CD8-positive, alpha-beta memory T cell (primary cell): Measurements from ENCODE around the gene IFITM5. TPM values are rescaled to one million over a fixed set of nuclear protein-coding genes. Genes with fewer than 3 reads are reported as not detected.
"Not testable (repeated sequence)": the region's sequence is repeated elsewhere in the genome, so short reads cannot be mapped to it uniquely, and the experiment has no call there.

ENCODE experiments used
- CTCF ChIA-PET: fragments of 350-600 bp; sonication (Branson Sonifier 250); formaldehyde crosslinking; loops from one replicate; lab custom pipeline; 2021; ENCODE audit warnings: antibody characterized with exemption; lab: Charles Lee
- POLR2A ChIA-PET: fragments of 350-600 bp; sonication (Branson Sonifier 250); formaldehyde crosslinking; loops from one replicate; lab custom pipeline; 2021; ENCODE audit warnings: antibody characterized with exemption; lab: Charles Lee
- DNase-seq, 5 donors: peaks; one replicate each; pipeline versions ENCODE4 v3.0.0 to v3.0.0-alpha.2; 2020 to 2022; ENCODE audit warnings: mixed read lengths in 1 of 5
- H3K27ac ChIP-seq: one replicate; pipeline ENCODE4 v1.7.0; 2013; ENCODE audit warnings: low read depth, mild to moderate bottlenecking, low read length, moderate library complexity
- H3K27me3 ChIP-seq: 2 replicates; pipeline ENCODE4 v1.7.0; 2013; ENCODE audit warnings: low read length, mild to moderate bottlenecking; ENCODE audit not compliant: insufficient read depth, poor library complexity, severe bottlenecking
- H3K36me3 ChIP-seq: 2 replicates; pipeline ENCODE4 v1.7.0; 2013; ENCODE audit warnings: mild to moderate bottlenecking, low read length, moderate library complexity; ENCODE audit not compliant: insufficient read depth
- H3K4me1 ChIP-seq: 2 replicates; pipeline ENCODE4 v1.7.0; 2013; ENCODE audit warnings: mild to moderate bottlenecking, low read length, moderate library complexity; ENCODE audit not compliant: insufficient read depth
- H3K4me3 ChIP-seq: 2 replicates; pipeline ENCODE4 v1.7.0; 2013; ENCODE audit warnings: mild to moderate bottlenecking, low read length
- H3K9me3 ChIP-seq: 2 replicates; pipeline ENCODE4 v1.7.0; 2013; ENCODE audit warnings: mild to moderate bottlenecking, low read length
- H3K27ac Mint-ChIP-seq, 8 donors: one replicate each; pipeline ENCODE4 v1.8.0; 2020 to 2021; ENCODE audit warnings: mixed read lengths in 8 of 8, mild to moderate bottlenecking in 6 of 8, inconsistent platforms in 3 of 8, moderate library complexity in 3 of 8
- H3K27me3 Mint-ChIP-seq, 2 donors: one replicate each; pipeline ENCODE4 v1.8.0; 2020 to 2021; ENCODE audit warnings: mixed read lengths in 2 of 2, mild to moderate bottlenecking in 1 of 2, moderate library complexity in 1 of 2
- H3K36me3 Mint-ChIP-seq, 3 donors: one replicate each; pipeline ENCODE4 v1.8.0; 2020 to 2021; ENCODE audit warnings: mixed read lengths in 3 of 3, inconsistent platforms in 1 of 3, mild to moderate bottlenecking in 1 of 3
- H3K4me1 Mint-ChIP-seq, 3 donors: one replicate each; pipeline ENCODE4 v1.8.0; 2020 to 2021; ENCODE audit warnings: mixed read lengths in 3 of 3, inconsistent platforms in 1 of 3, mild to moderate bottlenecking in 1 of 3
- H3K4me3 Mint-ChIP-seq, 7 donors: one replicate each; pipeline ENCODE4 v1.8.0; 2020 to 2021; ENCODE audit warnings: mixed read lengths in 7 of 7, mild to moderate bottlenecking in 6 of 7, moderate library complexity in 4 of 7, inconsistent platforms in 2 of 7
- H3K9me3 Mint-ChIP-seq, 5 donors: one replicate each; pipeline ENCODE4 v1.8.0; 2020 to 2022; ENCODE audit warnings: mixed read lengths in 5 of 5, mild to moderate bottlenecking in 3 of 5, moderate library complexity in 2 of 5, inconsistent platforms in 1 of 5
- polyA plus RNA-seq: library from polyadenylated mRNA; unstranded; fragments of 300-500 nt; fragmentation: Illumina TruSeq; gene quantifications from one replicate; pipeline ENCODE4 v1.2.3, GENCODE V29; 2021
- total RNA-seq, 2 experiments: library from RNA; stranded (reverse); gene quantifications; one replicate each; pipeline ENCODE4 v1.2.3, GENCODE V29; 2021

IFITM5 gene
- total and polyA plus RNA-seq, 3 experiments from 2014 or later: not detected

- peaks cover 0 to 4% (median 0%) of the 10 kb centered on the region in 3 donors for H3K36me3 Mint-ChIP-seq
- Histone ChIP-seq H3K9me3 (no peaks in the 10 kb centered on the region), H3K27me3 (no peaks in the 10 kb centered on the region), H3K4me3 (peak overlapping the region; percentile 49), H3K36me3 (no peaks in the 10 kb centered on the region), H3K27ac (peak overlapping the region; percentile 78), H3K4me1 (peaks cover 22% of the 10 kb centered on the region)
- peaks cover 0 to 3% (median 0%) of the 10 kb centered on the region in 5 donors for H3K9me3 Mint-ChIP-seq
- peaks cover 30 to 43% (median 31%) of the 10 kb centered on the region in 3 donors for H3K4me1 Mint-ChIP-seq
- H3K27ac Mint-ChIP-seq: peak overlapping the region; percentile 89 to 100 (median 96)
- peak overlapping the region; percentile 84 to 94 (median 90) for H3K4me3 Mint-ChIP-seq
- DNase-seq: peak; percentile 24 to 88 (median 72)
- H3K27me3 Mint-ChIP-seq: peaks cover 0 to 2% of the 10 kb centered on the region in 2 donors
- ChIA-PET CTCF (interaction anchor here (0.9 to 3.7 kb wide), 4 partner anchors 12 to 85 kb away, joined by 3 to 49 read pairs (median 10); partner anchors contain the start of genes NLRP6 and PGGHG), POLR2A (interaction anchor here (0.6 to 3.9 kb wide), 10 partner anchors 11 to 237 kb away, joined by 3 to 71 read pairs (median 10); partner anchors contain the start of genes BET1L, NLRP6, PGGHG and PSMD13)
Measured at GRCh38 chr11:269146-269890, 30.0 kb downstream of the IFITM5 start.

- not testable (repeated sequence) for H3K9me3 Mint-ChIP-seq, H3K36me3 ChIP-seq, H3K27me3 Mint-ChIP-seq, H3K9me3 ChIP-seq, H3K36me3 Mint-ChIP-seq, H3K27me3 ChIP-seq
- Mint-ChIP-seq H3K4me1 (peaks cover 30 to 43% (median 31%) of the 10 kb centered on the region in 3 donors), H3K27ac (peak overlapping the region; percentile 89 to 100 (median 96)), H3K4me3 (peak overlapping the region; percentile 84 to 94 (median 90))
- peak; percentile 56 to 83 (median 61) for DNase-seq
- POLR2A ChIA-PET: interaction anchor here (0.6 to 3.9 kb wide), 14 partner anchors 11 to 238 kb away, joined by 3 to 71 read pairs (median 6); partner anchors contain the start of genes BET1L, NLRP6, PGGHG and PSMD13
- Histone ChIP-seq H3K27ac (peak overlapping the region; percentile 78), H3K4me3 (peak overlapping the region; percentile 49), H3K4me1 (peaks cover 22% of the 10 kb centered on the region)
- CTCF ChIA-PET: interaction anchor here (0.8 to 4.3 kb wide), 10 partner anchors 12 to 182 kb away, joined by 3 to 49 read pairs (median 5); partner anchors contain the start of genes BET1L, NLRP6, PGGHG and PTDSS2
Measured at GRCh38 chr11:268716-269145, 30.6 kb downstream of the IFITM5 start.

- Mint-ChIP-seq H3K36me3 (peaks cover 0 to 4% (median 0%) of the 10 kb centered on the region in 3 donors), H3K9me3 (peaks cover 0 to 3% (median 0%) of the 10 kb centered on the region in 5 donors), H3K27ac (peak overlapping the region; percentile 92 to 100 (median 97)), H3K4me1 (peaks cover 30 to 43% (median 31%) of the 10 kb centered on the region in 3 donors), H3K27me3 (peaks cover 0 to 2% of the 10 kb centered on the region in 2 donors), H3K4me3 (peak overlapping the region; percentile 84 to 94 (median 90))
- ChIA-PET CTCF (interaction anchor here (0.8 to 4.3 kb wide), 10 partner anchors 13 to 183 kb away, joined by 3 to 49 read pairs (median 4); partner anchors contain the start of genes BET1L, NLRP6, PGGHG and PSMD13), POLR2A (interaction anchor here (1.0 to 3.9 kb wide), 14 partner anchors 13 to 239 kb away, joined by 4 to 71 read pairs (median 6); partner anchors contain the start of genes BET1L, NLRP6, PGGHG and PSMD13)
- H3K27ac ChIP-seq: peak overlapping the region; percentile 78
- DNase-seq: peak; percentile 59 to 77 (median 69)
- peaks cover 22% of the 10 kb centered on the region for H3K4me1 ChIP-seq
- peak overlapping the region; percentile 49 for H3K4me3 ChIP-seq
- H3K36me3 ChIP-seq: no peaks in the 10 kb centered on the region
- no peaks in the 10 kb centered on the region for H3K9me3 ChIP-seq
- H3K27me3 ChIP-seq: no peaks in the 10 kb centered on the region
Measured at GRCh38 chr11:267491-267994, 31.8 kb downstream of the IFITM5 start.

GRCh38 chr11:266676-267439 lies 32.5 kb downstream of the IFITM5 start:
- peak; percentile 22 to 60 (median 44) for DNase-seq
- H3K4me1 ChIP-seq: peaks cover 22% of the 10 kb centered on the region
- H3K27ac ChIP-seq: no peak overlapping the region
- no peaks in the 10 kb centered on the region for H3K9me3 ChIP-seq
- H3K9me3 Mint-ChIP-seq: peaks cover 0 to 3% (median 0%) of the 10 kb centered on the region in 5 donors
- H3K4me3 ChIP-seq: no peak overlapping the region
- H3K36me3 ChIP-seq: no peaks in the 10 kb centered on the region
- H3K27me3 Mint-ChIP-seq: peaks cover 0 to 2% of the 10 kb centered on the region in 2 donors
- POLR2A ChIA-PET: interaction anchor here (0.6 to 3.9 kb wide), 12 partner anchors 13 to 140 kb away, joined by 3 to 71 read pairs (median 8); partner anchors contain the start of genes BET1L, NLRP6, PGGHG and PSMD13
- no peaks in the 10 kb centered on the region for H3K27me3 ChIP-seq
- H3K4me3 Mint-ChIP-seq: peak overlapping the region; percentile 73 to 87 (median 79)
- CTCF ChIA-PET: interaction anchor here (1.2 to 4.3 kb wide), 9 partner anchors 14 to 184 kb away, joined by 4 to 49 read pairs (median 5); partner anchors contain the start of genes BET1L, NLRP6, PGGHG and PTDSS2
- H3K4me1 Mint-ChIP-seq: peaks cover 30 to 41% (median 31%) of the 10 kb centered on the region in 3 donors
- H3K27ac Mint-ChIP-seq: peak overlapping the region; percentile 79 to 97 (median 90)
- peaks cover 0 to 4% (median 0%) of the 10 kb centered on the region in 3 donors for H3K36me3 Mint-ChIP-seq

GRCh38 chr11:261624-262023 lies 37.7 kb downstream of the IFITM5 start:
- ChIA-PET POLR2A (interaction anchor here (0.7 kb wide), 1 partner anchor 56 kb away, joined by 3 read pairs; no protein-coding TSS in a partner anchor), CTCF (interaction anchor here (0.7 to 2.0 kb wide), 6 partner anchors 9 to 189 kb away, joined by 3 to 7 read pairs (median 4); no protein-coding TSS in a partner anchor)
- H3K27ac ChIP-seq: no peak overlapping the region
- Mint-ChIP-seq H3K4me3 (no peak overlapping the region), H3K27ac (no peak overlapping the region), H3K9me3 (peaks cover 0 to 3% (median 0%) of the 10 kb centered on the region in 5 donors), H3K4me1 (peaks cover 2% of the 10 kb centered on the region in 3 donors), H3K27me3 (no peaks in the 10 kb centered on the region), H3K36me3 (no peaks in the 10 kb centered on the region)
- no peak for DNase-seq
- H3K9me3 ChIP-seq: no peaks in the 10 kb centered on the region
- H3K27me3 ChIP-seq: no peaks in the 10 kb centered on the region
- H3K36me3 ChIP-seq: no peaks in the 10 kb centered on the region
- no peak overlapping the region for H3K4me3 ChIP-seq
- H3K4me1 ChIP-seq: no peaks in the 10 kb centered on the region

GRCh38 chr11:259413-259812 lies 39.9 kb downstream of the IFITM5 start:
- DNase-seq: no peak
- no peak overlapping the region for H3K4me3 Mint-ChIP-seq
- POLR2A ChIA-PET: interaction anchor here (0.8 kb wide), 1 partner anchor 22 kb away, joined by 3 read pairs; no protein-coding TSS in a partner anchor

More at GRCh38 chr11:259413-259812, 39.9 kb downstream of the IFITM5 start:
- Histone ChIP-seq H3K4me1 (no peaks in the 10 kb centered on the region), H3K9me3 (no peaks in the 10 kb centered on the region), H3K27me3 (no peaks in the 10 kb centered on the region), H3K27ac (no peak overlapping the region), H3K36me3 (no peaks in the 10 kb centered on the region), H3K4me3 (no peak overlapping the region)
- no peaks in the 10 kb centered on the region for H3K9me3 Mint-ChIP-seq
- H3K27ac Mint-ChIP-seq: peak overlapping the region in 1 of 8 donors; percentile 29
- CTCF ChIA-PET: interaction anchor here (1.1 kb wide), 1 partner anchor 9 kb away, joined by 4 read pairs; no protein-coding TSS in a partner anchor
- H3K36me3 Mint-ChIP-seq: no peaks in the 10 kb centered on the region
- no peaks in the 10 kb centered on the region for H3K27me3 Mint-ChIP-seq
- no peaks in the 10 kb centered on the region for H3K4me1 Mint-ChIP-seq
